Upper lobe of left lung (tissue), 4 donors: ENCODE results near the gene CCDC78.

ENCODE experiments used
- EP300 ChIP-seq, 4 donors: sonication (generic); formaldehyde crosslinking; IDR thresholded peaks; one replicate each; pipeline ENCODE4 v1.5.1; 2017; ENCODE audit warnings: antibody characterized with exemption in 4 of 4, control low read depth in 2 of 4
- POLR2A ChIP-seq, 4 donors: fragments of 450-650 bp; IDR thresholded peaks; one replicate each; pipeline ENCODE4 v1.5.1; 2016 to 2017; ENCODE audit warnings: antibody characterized with exemption in 4 of 4, mild to moderate bottlenecking in 2 of 4

DNA sequence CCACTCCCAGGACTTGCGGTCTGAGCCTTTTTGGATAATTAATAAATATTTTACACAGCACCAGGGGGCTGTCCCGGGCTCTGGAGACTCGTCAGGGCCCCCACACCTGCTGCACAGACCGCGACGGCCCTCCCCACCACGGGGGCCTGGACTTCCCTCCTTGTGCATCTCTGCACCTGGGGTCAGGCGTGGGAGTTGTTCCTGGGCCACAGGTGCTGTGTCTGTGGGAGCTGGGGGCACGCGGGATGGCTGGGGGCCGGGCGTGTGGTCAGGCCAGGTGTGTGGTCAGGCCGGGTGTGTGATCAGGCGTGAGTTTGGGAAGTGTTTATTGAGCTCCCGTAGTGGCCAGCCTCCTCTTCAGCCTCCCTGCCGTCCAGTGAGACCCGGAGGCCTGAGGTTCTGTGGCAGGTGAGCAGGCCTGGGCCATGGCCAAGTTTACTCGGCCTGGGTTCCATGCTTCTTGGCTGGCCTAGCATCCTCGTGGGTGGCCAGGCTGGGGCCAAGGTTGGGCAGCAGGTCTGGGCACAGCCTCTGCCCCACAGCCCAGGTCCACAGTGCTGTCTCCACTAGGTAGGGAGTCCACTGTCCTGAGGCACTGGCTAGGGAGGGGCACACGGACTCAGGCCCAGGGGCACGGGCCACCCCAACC lies 47.9 kb downstream of the CCDC78 start:
- TF ChIP-seq POLR2A (IDR thresholded peaks at IDR 0.05) (no peak), EP300 (IDR thresholded peaks at IDR 0.05) (no peak)
